CD4-positive, alpha-beta T cell treated with Interleukin-21 for 1 hour (primary cell): Measurements from ENCODE around the gene PNRC1.
A peak's percentile ranks its signal among the peaks of the same experiment; 100 is the strongest.
"Not testable (repeated sequence)": the region's sequence is repeated elsewhere in the genome, so short reads cannot be mapped to it uniquely, and the experiment has no call there.

Experiments
- DNase-seq: peaks from one replicate; pipeline ENCODE4 v3.0.0-alpha.2; 2020

Gene PNRC1

GRCh38 chr6:89063881-89064280, 16.7 kb upstream of the PNRC1 start:
- no peak for DNase-seq

GRCh38 chr6:89064931-89065330, 15.6 kb upstream of the PNRC1 start:
- DNase-seq = not testable (repeated sequence)

DNA sequence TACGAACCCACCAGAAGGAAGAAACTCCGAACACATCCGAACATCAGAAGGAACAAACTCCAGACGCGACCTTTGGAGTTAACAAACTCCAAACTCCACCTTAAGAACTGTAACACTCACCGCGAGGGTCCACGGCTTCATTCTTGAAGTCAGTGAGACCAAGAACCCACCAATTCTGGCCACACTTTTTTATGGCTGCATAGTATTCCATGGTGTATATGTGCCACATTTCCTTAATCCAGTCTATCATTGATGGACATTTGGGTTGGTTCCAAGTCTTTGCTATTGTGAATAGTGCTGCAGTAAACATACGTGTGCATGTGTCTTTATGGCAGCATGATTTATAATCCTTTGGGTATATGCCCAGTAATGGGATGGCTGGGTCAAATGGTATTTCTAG, 14.4 kb upstream of the PNRC1 start:
- DNase-seq = not testable (repeated sequence)

GRCh38 chr6:89066940-89067646, 13.5 kb upstream of the PNRC1 start:
- no peak for DNase-seq

DNA sequence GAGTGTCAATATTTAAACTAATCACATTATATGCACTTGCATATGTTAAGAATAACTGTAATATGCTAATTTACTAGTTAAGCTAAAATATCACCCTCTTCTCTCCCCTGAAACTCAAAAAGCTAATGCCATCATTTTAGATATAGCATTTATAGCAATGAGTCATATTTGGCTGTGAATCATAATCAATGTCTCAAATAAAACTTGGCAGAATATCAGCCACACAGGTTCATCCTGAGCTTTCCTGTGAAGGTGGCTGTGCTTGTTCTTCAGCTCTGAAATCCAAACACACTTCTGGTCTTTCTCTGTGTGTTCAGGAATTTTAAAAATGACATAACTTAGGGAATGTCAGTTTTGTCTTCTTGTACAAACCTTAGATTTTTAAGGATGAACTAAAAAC, 12.8 kb upstream of the PNRC1 start:
- no peak for DNase-seq

GRCh38 chr6:89068695-89069094, 11.9 kb upstream of the PNRC1 start:
- DNase-seq = no peak

GRCh38 chr6:89069536-89070163, 10.9 kb upstream of the PNRC1 start:
- DNase-seq = no peak

- no peak for DNase-seq
Observed at GRCh38 chr6:89071036-89071435, 9.5 kb upstream of the PNRC1 start.

GRCh38 chr6:89073014-89073620, 7.4 kb upstream of the PNRC1 start:
- DNase-seq = no peak

GRCh38 chr6:89073840-89074239, 6.7 kb upstream of the PNRC1 start:
- no peak for DNase-seq

GRCh38 chr6:89079511-89080234, 878 bp upstream of the PNRC1 start:
- DNase-seq = peak; percentile 85

DNA sequence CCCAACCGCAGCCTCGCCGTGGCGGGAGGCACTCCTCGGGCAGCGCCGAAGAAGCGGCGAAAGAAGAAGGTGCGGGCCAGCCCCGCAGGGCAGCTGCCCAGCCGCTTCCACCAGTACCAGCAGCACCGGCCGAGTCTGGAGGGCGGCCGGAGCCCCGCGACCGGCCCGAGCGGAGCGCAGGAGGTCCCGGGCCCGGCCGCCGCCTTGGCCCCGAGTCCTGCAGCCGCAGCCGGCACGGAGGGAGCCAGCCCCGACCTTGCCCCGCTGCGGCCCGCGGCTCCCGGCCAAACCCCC, 525 bp downstream of the PNRC1 start:
- DNase-seq = no peak

DNA sequence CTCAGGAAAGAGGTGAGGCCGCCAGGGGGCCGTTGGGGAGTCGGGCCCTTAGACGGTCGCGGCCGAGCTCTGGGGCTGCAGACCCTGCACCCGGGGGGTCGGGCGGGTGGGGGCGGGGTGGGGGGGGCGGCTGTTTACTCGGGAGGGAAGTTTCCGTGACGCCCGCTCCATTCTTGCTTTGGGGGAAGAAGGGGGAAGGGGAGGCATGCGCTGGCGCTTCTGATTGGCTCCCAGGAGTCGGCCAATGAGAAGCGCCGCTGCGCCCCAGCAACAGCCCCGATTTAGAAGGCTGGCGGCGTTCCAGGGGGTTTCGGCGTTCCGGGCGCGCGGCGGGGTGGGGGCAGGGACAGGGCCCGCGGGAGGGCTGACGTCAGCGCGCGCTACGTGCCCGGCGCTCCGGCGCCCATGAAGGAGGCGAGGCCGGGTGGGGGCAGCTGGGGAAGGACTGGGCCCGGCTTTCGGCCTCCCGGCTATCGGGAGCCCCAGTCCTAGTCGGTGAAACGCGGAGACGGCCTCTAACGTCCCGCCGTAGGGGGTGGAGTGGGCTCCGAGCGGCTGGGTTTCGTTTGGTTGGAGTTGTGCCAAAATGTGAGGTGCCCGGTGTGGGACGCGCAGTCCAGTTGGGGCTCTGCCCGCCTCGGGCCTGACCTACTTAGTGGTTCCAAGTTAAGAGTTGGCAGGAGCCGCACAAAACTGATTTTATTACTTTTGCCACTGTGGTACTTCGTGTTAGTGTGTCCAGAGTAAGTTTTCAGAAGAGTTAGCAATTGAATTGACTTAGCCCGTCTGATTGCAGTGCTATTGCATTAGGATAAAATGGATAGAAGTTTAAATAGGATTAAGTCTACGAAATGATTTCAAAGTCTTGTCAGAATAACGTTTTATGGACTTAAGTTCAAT, 1.1 kb downstream of the PNRC1 start:
- peak; percentile 98 for DNase-seq

DNA sequence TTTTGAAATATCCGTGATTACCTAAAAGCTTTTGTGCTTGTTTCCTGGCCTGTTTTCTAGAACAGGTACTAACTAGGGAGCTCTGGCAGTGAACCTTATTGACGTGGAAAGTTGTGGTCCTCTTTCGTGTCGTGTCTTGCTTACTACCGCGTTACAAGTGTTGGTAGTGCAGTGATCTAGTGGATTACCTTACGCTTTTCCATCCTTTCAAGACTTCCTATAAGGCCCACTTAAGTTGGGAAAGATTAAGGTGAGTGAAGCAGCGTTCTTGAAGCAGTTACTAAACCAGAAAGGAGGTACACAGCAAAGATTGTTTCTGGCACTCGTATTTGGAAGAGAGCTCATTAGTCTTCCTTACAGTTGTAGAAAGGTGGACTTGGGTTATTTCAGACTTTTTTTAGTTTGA, 1.9 kb downstream of the PNRC1 start:
- DNase-seq = peak; percentile 40

DNA sequence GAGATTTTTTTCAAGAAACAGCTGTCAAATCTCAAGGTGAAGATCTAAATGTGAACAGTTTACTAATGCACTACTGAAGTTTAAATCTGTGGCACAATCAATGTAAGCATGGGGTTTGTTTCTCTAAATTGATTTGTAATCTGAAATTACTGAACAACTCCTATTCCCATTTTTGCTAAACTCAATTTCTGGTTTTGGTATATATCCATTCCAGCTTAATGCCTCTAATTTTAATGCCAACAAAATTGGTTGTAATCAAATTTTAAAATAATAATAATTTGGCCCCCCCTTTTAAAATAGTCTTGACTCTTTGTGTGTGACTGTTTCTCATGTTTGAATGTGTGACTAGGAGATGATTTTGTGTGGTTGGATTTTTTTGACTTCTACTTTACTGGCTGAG, 4.0 kb downstream of the PNRC1 start:
- DNase-seq = no peak

GRCh38 chr6:89084954-89085353, 4.4 kb downstream of the PNRC1 start:
- no peak for DNase-seq

DNA sequence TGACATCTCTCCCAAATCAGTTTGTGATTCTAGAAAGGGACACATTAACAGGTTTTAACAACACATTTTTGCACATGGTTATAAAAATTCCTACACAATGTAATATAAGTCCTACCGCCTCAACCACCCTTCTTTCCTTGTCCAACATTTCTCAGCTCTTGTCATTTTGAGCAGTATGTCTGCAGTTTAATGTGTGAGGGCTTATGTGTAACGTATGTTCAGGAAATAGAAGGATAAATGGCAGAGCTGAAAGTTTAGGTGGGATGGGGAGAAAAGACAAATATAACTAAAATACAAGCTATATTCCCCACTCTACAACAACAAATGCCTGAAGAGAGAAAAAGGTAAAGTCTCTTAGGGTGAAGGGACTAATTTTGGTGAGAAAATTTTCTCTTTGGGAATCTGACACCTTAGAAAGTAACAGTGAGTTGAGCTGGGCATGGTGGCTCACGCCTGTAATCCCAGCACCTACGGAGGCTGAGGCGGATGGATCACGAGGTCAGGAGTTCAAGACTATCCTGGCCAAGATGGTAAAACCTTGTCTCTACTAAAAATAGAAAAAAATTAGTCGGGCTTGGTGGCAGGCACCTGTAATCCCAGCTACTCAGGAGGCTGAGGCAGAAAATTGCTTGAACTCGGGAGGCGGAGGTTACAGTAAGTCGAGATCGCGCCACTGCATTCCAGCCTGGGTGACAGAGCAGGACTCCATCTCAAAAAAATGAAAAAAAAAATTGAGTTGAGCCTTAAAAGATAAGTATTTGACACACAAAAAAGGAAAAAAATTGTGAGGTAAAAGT, 5.1 kb downstream of the PNRC1 start:
- DNase-seq = peak; percentile 25

DNA sequence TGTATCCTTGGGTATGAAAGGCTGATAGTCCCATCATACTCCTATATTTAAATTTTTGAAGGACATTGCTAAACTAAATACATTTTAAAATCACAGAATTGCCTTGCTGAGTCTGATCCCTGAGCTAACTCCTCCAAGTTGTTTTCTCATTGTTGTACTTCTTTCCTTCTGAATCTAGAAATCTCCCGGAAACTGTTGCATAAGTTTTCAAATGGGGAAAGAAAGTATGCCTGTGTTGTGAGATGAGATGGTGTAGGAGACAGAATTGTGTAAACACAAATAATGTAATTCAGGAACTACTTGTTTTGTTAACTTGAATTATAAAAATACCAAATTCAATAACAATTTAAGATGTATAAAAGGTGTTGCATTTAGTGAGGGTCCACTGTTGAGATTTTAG, 7.3 kb downstream of the PNRC1 start:
- DNase-seq = no peak

DNA sequence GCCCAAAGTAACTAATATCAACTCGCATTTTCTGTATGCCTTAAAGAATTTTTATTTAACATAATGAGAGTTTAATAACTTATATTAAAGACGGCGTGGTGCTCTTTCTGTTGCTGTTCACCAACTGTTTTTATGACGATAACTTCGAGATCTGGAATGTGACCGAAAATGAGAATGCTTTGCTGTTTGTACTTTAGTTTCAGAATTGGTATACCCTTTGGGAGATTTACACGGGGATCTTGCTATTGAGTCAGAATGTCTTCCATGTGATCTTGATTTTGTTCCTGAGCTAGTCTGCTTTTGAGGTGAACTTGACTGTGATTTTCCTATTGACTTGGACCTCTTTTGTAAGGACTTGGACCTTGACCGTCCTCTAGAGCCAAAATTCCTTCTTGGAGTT, 17.9 kb downstream of the PNRC1 start:
- DNase-seq = no peak

GRCh38 chr6:89100114-89100513, 19.6 kb downstream of the PNRC1 start:
- no peak for DNase-seq

- no peak for DNase-seq
Observed at GRCh38 chr6:89110284-89110683, 29.7 kb downstream of the PNRC1 start.

GRCh38 chr6:89111933-89112332, 31.4 kb downstream of the PNRC1 start:
- DNase-seq = no peak
